22Rv1 (cell line): ENCODE results near the gene ZNF813.
"Not testable (repeated sequence)": the region's sequence is repeated elsewhere in the genome, so short reads cannot be mapped to it uniquely, and the experiment has no call there.

ENCODE experiments used
- H3K27ac ChIP-seq: fragments of 450-650 bp; 2 replicates; pipeline ENCODE4 v1.5.1; 2017
- CTCF ChIP-seq: fragments of 450-650 bp; IDR thresholded peaks from 2 replicates; pipeline ENCODE4 v1.5.1; 2017; ENCODE audit warnings: mild to moderate bottlenecking
- ZFX ChIP-seq: fragments of 450-650 bp; IDR thresholded peaks from 2 replicates; pipeline ENCODE4 v1.6.1; 2017; ENCODE audit warnings: antibody characterized with exemption, borderline replicate concordance

ZNF813 gene

GRCh38 chr19:53507523-53508442, 40.2 kb downstream of the ZNF813 start:
- TF ChIP-seq ZFX (no peak), CTCF (no peak)
- H3K27ac ChIP-seq = no peak overlapping the region

- no peak overlapping the region for H3K27ac ChIP-seq
- TF ChIP-seq CTCF (no peak), ZFX (no peak)
Measured at GRCh38 chr19:53509443-53509842, 41.9 kb downstream of the ZNF813 start.

GRCh38 chr19:53509845-53510244, 42.3 kb downstream of the ZNF813 start:
- TF ChIP-seq CTCF = no peak
- TF ChIP-seq ZFX = no peak

GRCh38 chr19:53511357-53511756, 43.8 kb downstream of the ZNF813 start:
- H3K27ac ChIP-seq = no peak overlapping the region
- TF ChIP-seq ZFX (no peak), CTCF (no peak)

More at GRCh38 chr19:53509845-53510244, 42.3 kb downstream of the ZNF813 start:
- no peak overlapping the region for H3K27ac ChIP-seq

- H3K27ac ChIP-seq = no peak overlapping the region
- TF ChIP-seq CTCF (peak; percentile 85), ZFX (no peak)
Measured at GRCh38 chr19:53511933-53512374, 44.4 kb downstream of the ZNF813 start.

GRCh38 chr19:53515047-53515446, 47.5 kb downstream of the ZNF813 start:
- not testable (repeated sequence) for H3K27ac ChIP-seq

- no peak overlapping the region for H3K27ac ChIP-seq
- no peak for TF ChIP-seq CTCF
- TF ChIP-seq ZFX = no peak
Measured at GRCh38 chr19:53517114-53517741, 49.7 kb downstream of the ZNF813 start.
